Left lung (tissue), 10 donors: ENCODE measurements around the gene PNMA3. TPM values are rescaled to one million over a fixed set of nuclear protein-coding genes. Genes with fewer than 3 reads are reported as not detected.

Experiments used
- ATAC-seq: fragments of 200-7000 bp; cut with Tn5 transposase; one replicate; pipeline ENCODE4 v1.9.1; 2020; ENCODE audit warnings: moderate library complexity
- DNase-seq, 4 donors: peaks; one replicate each; pipeline ENCODE4 v3.0.0-alpha.2; 2013 to 2020
- H3K27ac ChIP-seq, 2 donors: fragments of 200-600 bp; sonication (generic) in 1 of 2; one replicate each; pipeline versions ENCODE4 v1.5.0 to v1.8.0; 2020 to 2021
- H3K27me3 ChIP-seq, 2 donors: fragments of 200-600 bp; sonication (generic) in 1 of 2; one replicate each; pipeline versions ENCODE4 v1.5.0 to v1.8.0; 2020 to 2021
- H3K36me3 ChIP-seq, 2 donors: fragments of 200-600 bp; sonication (generic) in 1 of 2; one replicate each; pipeline versions ENCODE4 v1.5.0 to v1.8.0; 2020 to 2021
- H3K4me1 ChIP-seq, 2 donors: fragments of 200-600 bp; one replicate each; pipeline ENCODE4 v1.8.0; 2021
- H3K4me3 ChIP-seq, 2 donors: fragments of 200-600 bp; sonication (generic) in 1 of 2; one replicate each; pipeline versions ENCODE4 v1.5.0 to v1.8.0; 2020 to 2021; ENCODE audit warnings: mild to moderate bottlenecking in 1 of 2
- H3K9me3 ChIP-seq, 2 donors: fragments of 200-600 bp; sonication (generic) in 1 of 2; one replicate each; pipeline versions ENCODE4 v1.5.0 to v1.8.0; 2020 to 2021
- CTCF ChIP-seq, 2 donors: fragments of 200-600 bp; sonication (generic) in 1 of 2; IDR thresholded peaks; one replicate each; pipeline versions ENCODE4 v1.5.0 to v1.8.0; 2021; ENCODE audit warnings: antibody characterized with exemption in 2 of 2
- intact Hi-C, 2 donors: fragments of 100-400 bp; cut with DNase I; formaldehyde crosslinking; loops; one replicate each; pipeline versions ENCODE4 v1.11.2 to v1.14.2; 2022
- polyA plus RNA-seq, 6 donors: library from polyadenylated mRNA; unstranded; fragments of 120-200 nt; gene quantifications; one replicate each; pipeline ENCODE4 v1.2.1, GENCODE V29; 2013; ENCODE audit not compliant: insufficient read length in 6 of 6
- total RNA-seq, 2 donors: library from RNA; stranded (reverse); fragmentation: NEBNext Ultra II Directional; extraction: Animal tissue kit (Norgen Biotek cat#: 25700); gene quantifications; one replicate each; pipeline ENCODE4 v1.2.1, GENCODE V29; 2021
- donor health status: DM: no; HTN: yes; CAD: no.
- donor health status: DM: no; HTN: no; CAD: no.

Gene PNMA3
- total and polyA plus RNA-seq, 8 donors: 0.12 to 3.9 (median 2.5) TPM

- intact Hi-C loops: no loop called here
- H3K9me3 ChIP-seq: no peaks in the 10 kb centered on the region
- ATAC-seq (no peak), DNase-seq (no peak)
- no peak overlapping the region for H3K4me3 ChIP-seq
- peaks cover 6 to 36% of the 10 kb centered on the region in 2 donors for H3K27me3 ChIP-seq
- no peaks in the 10 kb centered on the region for H3K36me3 ChIP-seq
- H3K27ac ChIP-seq: no peak overlapping the region
- H3K4me1 ChIP-seq: no peaks in the 10 kb centered on the region
- TF ChIP-seq CTCF (IDR thresholded peaks at IDR 0.05): no peak
These were observed 1.0 kb downstream of the PNMA3 start for GRCh38 chrX:153057281-153057680.

- DNase-seq: no peak
- no peak overlapping the region for H3K4me3 ChIP-seq
These were observed 3.2 kb downstream of the PNMA3 start for GRCh38 chrX:153059191-153060094.

GRCh38 chrX:153060095-153060445, 3.8 kb downstream of the PNMA3 start:
- DNase-seq: no peak
- TF ChIP-seq CTCF (IDR thresholded peaks at IDR 0.05): no peak
- H3K4me3 ChIP-seq: no peak overlapping the region
- intact Hi-C loops: no loop called here
- H3K27ac ChIP-seq: no peak overlapping the region
- H3K4me1 ChIP-seq: no peaks in the 10 kb centered on the region
- no peaks in the 10 kb centered on the region for H3K36me3 ChIP-seq
- no peaks in the 10 kb centered on the region for H3K9me3 ChIP-seq
- H3K27me3 ChIP-seq: peaks cover 6 to 36% of the 10 kb centered on the region in 2 donors
- ATAC-seq: no peak

More at GRCh38 chrX:153059191-153060094, 3.2 kb downstream of the PNMA3 start:
- peaks cover 6 to 36% of the 10 kb centered on the region in 2 donors for H3K27me3 ChIP-seq
- no peak for TF ChIP-seq CTCF (IDR thresholded peaks at IDR 0.05)
- intact Hi-C loops: no loop called here
- no peak for ATAC-seq
- no peak overlapping the region for H3K27ac ChIP-seq
- no peaks in the 10 kb centered on the region for H3K9me3 ChIP-seq
- no peaks in the 10 kb centered on the region for H3K36me3 ChIP-seq
- no peaks in the 10 kb centered on the region for H3K4me1 ChIP-seq

- ATAC-seq (peak; percentile 69), DNase-seq (no peak)
- H3K9me3 ChIP-seq: no peaks in the 10 kb centered on the region
- TF ChIP-seq CTCF (IDR thresholded peaks at IDR 0.05): no peak
- no peak overlapping the region for H3K4me3 ChIP-seq
- H3K36me3 ChIP-seq: no peaks in the 10 kb centered on the region
- H3K27ac ChIP-seq: no peak overlapping the region
- peaks cover 0 to 20% of the 10 kb centered on the region in 2 donors for H3K27me3 ChIP-seq
- intact Hi-C loops: no loop called here
- H3K4me1 ChIP-seq: no peaks in the 10 kb centered on the region
These were observed 5.5 kb downstream of the PNMA3 start for GRCh38 chrX:153061732-153062131.

- intact Hi-C loops: no loop called here
- no peak for TF ChIP-seq CTCF (IDR thresholded peaks at IDR 0.05)
- no peak for DNase-seq
These were observed 7.0 kb downstream of the PNMA3 start for GRCh38 chrX:153063315-153063714.

More at GRCh38 chrX:153063315-153063714, 7.0 kb downstream of the PNMA3 start:
- H3K36me3 ChIP-seq: no peaks in the 10 kb centered on the region
- H3K4me3 ChIP-seq: no peak overlapping the region
- no peak overlapping the region for H3K27ac ChIP-seq
- peaks cover 0 to 5% of the 10 kb centered on the region in 2 donors for H3K27me3 ChIP-seq
- no peaks in the 10 kb centered on the region for H3K9me3 ChIP-seq
- ATAC-seq: peak; percentile 46
- no peaks in the 10 kb centered on the region for H3K4me1 ChIP-seq
